Measurements from ENCODE around the gene PTHLH.

DNA sequence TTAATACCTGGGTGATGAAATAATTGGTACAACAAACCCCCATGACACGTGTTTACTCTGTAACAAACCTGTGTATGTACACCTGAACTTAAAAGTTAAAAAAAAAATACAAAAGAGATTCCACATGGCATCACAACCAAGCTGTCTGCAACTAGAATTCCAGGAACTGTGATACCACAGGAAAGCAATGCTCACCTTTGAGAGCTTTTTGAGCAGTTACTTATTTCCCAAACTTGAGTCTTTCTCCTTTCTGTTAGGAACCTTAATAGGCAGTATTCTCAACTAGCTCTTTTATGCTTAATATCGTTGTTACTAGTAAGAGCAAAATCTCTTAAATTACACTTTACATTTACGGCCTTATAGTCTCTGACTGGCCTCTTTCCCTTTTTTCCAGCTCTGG lies 15.2 kb downstream of the PTHLH start:
- TF ChIP-seq, protein P1, sequence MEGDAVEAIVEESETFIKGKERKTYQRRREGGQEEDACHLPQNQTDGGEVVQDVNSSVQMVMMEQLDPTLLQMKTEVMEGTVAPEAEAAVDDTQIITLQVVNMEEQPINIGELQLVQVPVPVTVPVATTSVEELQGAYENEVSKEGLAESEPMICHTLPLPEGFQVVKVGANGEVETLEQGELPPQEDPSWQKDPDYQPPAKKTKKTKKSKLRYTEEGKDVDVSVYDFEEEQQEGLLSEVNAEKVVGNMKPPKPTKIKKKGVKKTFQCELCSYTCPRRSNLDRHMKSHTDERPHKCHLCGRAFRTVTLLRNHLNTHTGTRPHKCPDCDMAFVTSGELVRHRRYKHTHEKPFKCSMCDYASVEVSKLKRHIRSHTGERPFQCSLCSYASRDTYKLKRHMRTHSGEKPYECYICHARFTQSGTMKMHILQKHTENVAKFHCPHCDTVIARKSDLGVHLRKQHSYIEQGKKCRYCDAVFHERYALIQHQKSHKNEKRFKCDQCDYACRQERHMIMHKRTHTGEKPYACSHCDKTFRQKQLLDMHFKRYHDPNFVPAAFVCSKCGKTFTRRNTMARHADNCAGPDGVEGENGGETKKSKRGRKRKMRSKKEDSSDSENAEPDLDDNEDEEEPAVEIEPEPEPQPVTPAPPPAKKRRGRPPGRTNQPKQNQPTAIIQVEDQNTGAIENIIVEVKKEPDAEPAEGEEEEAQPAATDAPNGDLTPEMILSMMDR (IDR thresholded peaks at IDR 0.05 in 4 of 5, conservative IDR thresholded peaks at IDR 0.05 in 1 of 5) = no peak
- TF ChIP-seq POLR2A (IDR thresholded peaks at IDR 0.05) = no peak
